Neural progenitor cell (in vitro differentiated cells): ENCODE measurements around the gene OTUD1. TPM values are rescaled to one million over a fixed set of nuclear protein-coding genes. Genes with fewer than 3 reads are reported as not detected.

Source experiments
- DNase-seq: peaks from one replicate; pipeline ENCODE4 v3.0.0-alpha.2; 2016; ENCODE audit warnings: low spot score
- H2AFZ ChIP-seq: fragments of 200-600 bp; sonication (generic); replicated peaks from 2 replicates; pipeline ENCODE4 v1.6.1; 2016; ENCODE audit warnings: antibody characterized with exemption
- H3F3A ChIP-seq: fragments of 200-600 bp; sonication (generic); 2 replicates; pipeline ENCODE4 v1.6.1; 2016; ENCODE audit warnings: antibody characterized with exemption, low read depth
- H3K27ac ChIP-seq: fragments of 200-600 bp; sonication (generic); 2 replicates; pipeline ENCODE4 v1.5.1; 2016; ENCODE audit warnings: mild to moderate bottlenecking
- H3K27me3 ChIP-seq: fragments of 200-600 bp; sonication (generic); 2 replicates; pipeline ENCODE4 v1.6.1; 2016; ENCODE audit warnings: mild to moderate bottlenecking, moderate library complexity
- H3K36me3 ChIP-seq: fragments of 200-600 bp; sonication (generic); 2 replicates; pipeline ENCODE4 v1.5.1; 2016
- H3K4me1 ChIP-seq: fragments of 200-600 bp; sonication (generic); 2 replicates; pipeline ENCODE4 v1.6.1; 2016; ENCODE audit warnings: mixed run types
- H3K4me2 ChIP-seq: fragments of 200-600 bp; sonication (generic); 2 replicates; pipeline ENCODE4 v1.6.1; 2016
- H3K4me3 ChIP-seq: fragments of 200-600 bp; sonication (generic); 2 replicates; pipeline ENCODE4 v1.5.1; 2016
- H3K79me2 ChIP-seq: fragments of 200-600 bp; sonication (generic); 2 replicates; pipeline ENCODE4 v1.6.1; 2016; ENCODE audit warnings: low read depth
- H3K9ac ChIP-seq: fragments of 200-600 bp; sonication (generic); 2 replicates; pipeline ENCODE4 v1.6.1; 2016
- H3K9me3 ChIP-seq: fragments of 200-600 bp; sonication (generic); 2 replicates; pipeline ENCODE4 v1.5.1; 2016; ENCODE audit warnings: low read depth
- H4K20me1 ChIP-seq: fragments of 200-600 bp; sonication (generic); 2 replicates; pipeline ENCODE4 v1.6.1; 2016; ENCODE audit warnings: low read depth
- H3K27ac Mint-ChIP-seq: 3 replicates; pipeline ENCODE4 v1.8.0; 2021; ENCODE audit warnings: mixed read lengths
- H3K27me3 Mint-ChIP-seq: 2 replicates; pipeline ENCODE4 v1.8.0; 2022; ENCODE audit warnings: low read depth, mild to moderate bottlenecking, inconsistent platforms, moderate library complexity, mixed read lengths; ENCODE audit not compliant: insufficient read depth
- H3K36me3 Mint-ChIP-seq: 3 replicates; pipeline ENCODE4 v1.8.0; 2021; ENCODE audit warnings: mixed read lengths
- H3K4me1 Mint-ChIP-seq: 3 replicates; pipeline ENCODE4 v1.8.0; 2021; ENCODE audit warnings: mixed read lengths
- H3K4me3 Mint-ChIP-seq: 3 replicates; pipeline ENCODE4 v1.8.0; 2021; ENCODE audit warnings: mild to moderate bottlenecking, moderate library complexity, mixed read lengths
- H3K9me3 Mint-ChIP-seq: 3 replicates; pipeline ENCODE4 v1.8.0; 2020; ENCODE audit warnings: mixed read lengths
- EZH2 ChIP-seq: fragments of 200-600 bp; sonication (generic); IDR thresholded peaks from 2 replicates; pipeline ENCODE4 v1.6.1; 2017; ENCODE audit warnings: antibody characterized with exemption, mild to moderate bottlenecking, moderate library complexity
- EZH2phosphoT487 ChIP-seq: fragments of 200-600 bp; sonication (generic); IDR thresholded peaks from 2 replicates; pipeline ENCODE4 v1.6.1; 2017; ENCODE audit warnings: antibody characterized with exemption
- total RNA-seq: library from RNA; depleted of rRNA; stranded (reverse); fragments of >200 nt; gene quantifications from 2 replicates; pipeline ENCODE4 v1.2.3, GENCODE V29; 2015; ENCODE audit warnings: low replicate concordance
- TF ChIP-seq, protein P1 (sequence below): fragments of 200-600 bp; sonication (generic); IDR thresholded peaks from 2 replicates; pipeline ENCODE4 v1.5.1; 2017; ENCODE audit warnings: antibody characterized with exemption, mild to moderate bottlenecking

The OTUD1 gene
- total RNA-seq, 1 donor from 2014 or later = 7.9 TPM

DNA sequence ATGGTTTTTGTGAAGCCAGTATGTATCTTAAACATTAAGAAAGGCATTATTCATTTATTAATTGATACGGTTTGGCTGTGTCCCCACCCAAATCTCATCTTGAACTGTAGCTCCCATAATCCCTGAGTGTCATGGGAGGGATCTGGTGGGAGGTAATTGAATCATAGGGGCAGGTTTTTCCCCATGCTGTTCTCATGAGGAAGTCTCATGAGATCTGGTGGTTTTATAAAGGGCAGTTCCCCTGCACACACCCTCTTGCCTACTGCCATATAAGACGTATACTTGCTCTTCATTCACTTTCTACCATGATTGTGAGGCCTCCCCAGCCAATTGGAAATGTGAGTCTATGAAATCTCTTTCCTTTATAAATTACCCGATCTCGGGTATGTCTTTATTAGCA is 28.1 kb downstream of the OTUD1 start:
- no peaks in the 10 kb centered on the region for H3K79me2 ChIP-seq
- no peak overlapping the region for H3K4me2 ChIP-seq
- Mint-ChIP-seq H3K4me1 (peaks cover 7% of the 10 kb centered on the region), H3K27ac (no peak overlapping the region), H3K4me3 (no peak overlapping the region), H3K27me3 (peaks cover 3% of the 10 kb centered on the region), H3K9me3 (no peaks in the 10 kb centered on the region), H3K36me3 (no peaks in the 10 kb centered on the region)
- H3K27me3 ChIP-seq = no peaks in the 10 kb centered on the region
- TF ChIP-seq, protein P1, sequence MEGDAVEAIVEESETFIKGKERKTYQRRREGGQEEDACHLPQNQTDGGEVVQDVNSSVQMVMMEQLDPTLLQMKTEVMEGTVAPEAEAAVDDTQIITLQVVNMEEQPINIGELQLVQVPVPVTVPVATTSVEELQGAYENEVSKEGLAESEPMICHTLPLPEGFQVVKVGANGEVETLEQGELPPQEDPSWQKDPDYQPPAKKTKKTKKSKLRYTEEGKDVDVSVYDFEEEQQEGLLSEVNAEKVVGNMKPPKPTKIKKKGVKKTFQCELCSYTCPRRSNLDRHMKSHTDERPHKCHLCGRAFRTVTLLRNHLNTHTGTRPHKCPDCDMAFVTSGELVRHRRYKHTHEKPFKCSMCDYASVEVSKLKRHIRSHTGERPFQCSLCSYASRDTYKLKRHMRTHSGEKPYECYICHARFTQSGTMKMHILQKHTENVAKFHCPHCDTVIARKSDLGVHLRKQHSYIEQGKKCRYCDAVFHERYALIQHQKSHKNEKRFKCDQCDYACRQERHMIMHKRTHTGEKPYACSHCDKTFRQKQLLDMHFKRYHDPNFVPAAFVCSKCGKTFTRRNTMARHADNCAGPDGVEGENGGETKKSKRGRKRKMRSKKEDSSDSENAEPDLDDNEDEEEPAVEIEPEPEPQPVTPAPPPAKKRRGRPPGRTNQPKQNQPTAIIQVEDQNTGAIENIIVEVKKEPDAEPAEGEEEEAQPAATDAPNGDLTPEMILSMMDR = no peak
- TF ChIP-seq EZH2 (no peak), EZH2phosphoT487 (no peak)
- H3K4me3 ChIP-seq = no peak overlapping the region
- no peak overlapping the region for H2AFZ ChIP-seq
- H4K20me1 ChIP-seq = no peaks in the 10 kb centered on the region
- H3K27ac ChIP-seq = no peak overlapping the region
- DNase-seq = no peak
- no peaks in the 10 kb centered on the region for H3F3A ChIP-seq
- no peaks in the 10 kb centered on the region for H3K9me3 ChIP-seq
- no peaks in the 10 kb centered on the region for H3K4me1 ChIP-seq
- no peak overlapping the region for H3K9ac ChIP-seq
- no peaks in the 10 kb centered on the region for H3K36me3 ChIP-seq

DNA sequence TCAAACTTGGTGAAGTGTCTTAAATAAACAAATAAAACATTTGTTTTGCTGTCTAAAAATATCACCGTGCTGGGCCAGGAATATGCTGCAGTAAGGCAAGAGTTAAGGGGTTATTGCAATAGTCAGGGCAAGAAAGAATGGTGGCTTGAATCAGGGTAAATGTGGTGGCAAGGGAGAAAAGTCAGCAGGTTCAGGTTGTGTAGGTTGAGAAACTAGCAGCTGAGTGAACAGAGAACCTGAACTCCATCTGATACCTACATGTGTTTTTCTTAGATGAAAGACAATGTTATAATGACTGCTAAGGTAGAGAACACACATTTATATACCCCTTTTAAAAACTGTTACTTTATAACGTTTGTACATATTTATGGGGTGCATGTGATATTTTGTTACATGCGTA is 28.7 kb downstream of the OTUD1 start:
- Mint-ChIP-seq H3K9me3 (no peaks in the 10 kb centered on the region), H3K4me1 (peaks cover 4% of the 10 kb centered on the region), H3K27ac (no peak overlapping the region), H3K4me3 (no peak overlapping the region), H3K36me3 (no peaks in the 10 kb centered on the region), H3K27me3 (peaks cover 7% of the 10 kb centered on the region)
- no peaks in the 10 kb centered on the region for H3K79me2 ChIP-seq
- H4K20me1 ChIP-seq = no peaks in the 10 kb centered on the region
- no peaks in the 10 kb centered on the region for H3K27me3 ChIP-seq
- H3K9ac ChIP-seq = no peak overlapping the region
- no peak for DNase-seq
- TF ChIP-seq EZH2phosphoT487 (no peak), EZH2 (no peak)
- TF ChIP-seq, protein P1 = no peak
- H3K4me2 ChIP-seq = no peak overlapping the region
- no peaks in the 10 kb centered on the region for H3K4me1 ChIP-seq
- no peaks in the 10 kb centered on the region for H3K9me3 ChIP-seq
- no peaks in the 10 kb centered on the region for H3F3A ChIP-seq
- no peak overlapping the region for H3K4me3 ChIP-seq
- no peak overlapping the region for H2AFZ ChIP-seq
- no peaks in the 10 kb centered on the region for H3K36me3 ChIP-seq
- H3K27ac ChIP-seq = no peak overlapping the region

GRCh38 chr10:23469596-23470237 is 30.8 kb downstream of the OTUD1 start:
- Histone ChIP-seq H2AFZ (peak overlapping the region; percentile 17), H4K20me1 (no peaks in the 10 kb centered on the region), H3K27ac (no peak overlapping the region), H3K4me2 (no peak overlapping the region), H3K4me1 (no peaks in the 10 kb centered on the region), H3K36me3 (no peaks in the 10 kb centered on the region), H3K9me3 (no peaks in the 10 kb centered on the region), H3K4me3 (no peak overlapping the region), H3F3A (no peaks in the 10 kb centered on the region), H3K9ac (no peak overlapping the region), H3K27me3 (no peaks in the 10 kb centered on the region), H3K79me2 (no peaks in the 10 kb centered on the region)
- H3K27me3 Mint-ChIP-seq = peaks cover 9% of the 10 kb centered on the region
- H3K4me1 Mint-ChIP-seq = peaks cover 4% of the 10 kb centered on the region
- no peak overlapping the region for H3K4me3 Mint-ChIP-seq
- TF ChIP-seq, protein P1 = no peak
- TF ChIP-seq EZH2 (no peak), EZH2phosphoT487 (no peak)
- H3K36me3 Mint-ChIP-seq = no peaks in the 10 kb centered on the region
- H3K9me3 Mint-ChIP-seq = no peaks in the 10 kb centered on the region
- H3K27ac Mint-ChIP-seq = no peak overlapping the region
- no peak for DNase-seq
